IMR-90 (cell line): ENCODE results near the gene RGL1.
A peak's percentile ranks its signal among the peaks of the same experiment; 100 is the strongest.

Experiments
- BHLHE40 ChIP-seq: fragments of 150-350 bp; IDR thresholded peaks from 2 replicates; pipeline ENCODE4 v1.6.1; 2016; ENCODE audit warnings: mild to moderate bottlenecking, low read depth, low read length
- CEBPB ChIP-seq: IDR thresholded peaks from 2 replicates; pipeline ENCODE4 v1.6.1; 2012; ENCODE audit warnings: low read depth, low read length, improper control_type of control experiment
- CHD1 ChIP-seq: IDR thresholded peaks from 2 replicates; pipeline ENCODE4 v1.6.1; 2012; ENCODE audit warnings: low read depth, low read length, improper control_type of control experiment
- CTCF ChIP-seq: conservative IDR thresholded peaks from 2 replicates; pipeline ENCODE4 v1.5.1; 2012; ENCODE audit warnings: mild to moderate bottlenecking, low read depth, low read length, improper control_type of control experiment
- MAFK ChIP-seq: IDR thresholded peaks from 2 replicates; pipeline ENCODE4 v1.6.1; 2012; ENCODE audit warnings: low read depth, low read length, improper control_type of control experiment
- MXI1 ChIP-seq: IDR thresholded peaks from 2 replicates; pipeline ENCODE4 v1.6.1; 2012; ENCODE audit warnings: low read depth, mild to moderate bottlenecking, low read length, moderate library complexity, borderline replicate concordance
- POLR2A ChIP-seq: IDR thresholded peaks from 2 replicates; pipeline ENCODE4 v1.6.1; 2012; ENCODE audit warnings: mild to moderate bottlenecking, low read depth, low read length
- RAD21 ChIP-seq: IDR thresholded peaks from 2 replicates; pipeline ENCODE4 v1.6.1; 2012; ENCODE audit warnings: low read length, improper control_type of control experiment
- RFX5 ChIP-seq: IDR thresholded peaks from 2 replicates; pipeline ENCODE4 v1.8.0; 2012; ENCODE audit warnings: low read depth, mild to moderate bottlenecking, low read length, moderate library complexity
- SMC3 ChIP-seq: fragments of 150-350 bp; IDR thresholded peaks from 2 replicates; pipeline ENCODE4 v1.6.1; 2016; ENCODE audit warnings: low read depth, mild to moderate bottlenecking, antibody characterized with exemption, low read length, moderate library complexity
- USF2 ChIP-seq: fragments of 150-350 bp; IDR thresholded peaks from 2 replicates; pipeline ENCODE4 v1.6.1; 2017; ENCODE audit warnings: mild to moderate bottlenecking, antibody characterized with exemption, low read length, low read depth

GRCh38 chr1:183841950-183842794, 37.3 kb downstream of the RGL1 start:
- TF ChIP-seq CTCF (no peak), CHD1 (no peak), MAFK (no peak), BHLHE40 (peak; percentile 52; the same call in 1 of the 2 replicates), SMC3 (no peak), USF2 (no peak), POLR2A (no peak), CEBPB (no peak), RAD21 (no peak), RFX5 (no peak), MXI1 (no peak)
